Liver (tissue), 9 donors: ENCODE measurements around the gene C6orf163. TPM values are rescaled to one million over a fixed set of nuclear protein-coding genes. Genes with fewer than 3 reads are reported as not detected.

ENCODE experiments used
- DNase-seq: peaks from one replicate; pipeline ENCODE4 v3.0.0-alpha.2; 2017; ENCODE audit warnings: low spot score
- H3K27ac ChIP-seq, 2 donors: one replicate each; pipeline ENCODE4 v1.7.0; 2013; ENCODE audit warnings: inconsistent platforms in 2 of 2, low read length in 2 of 2, control low read depth in 1 of 2, low read depth in 1 of 2, mild to moderate bottlenecking in 1 of 2
- H3K27me3 ChIP-seq, 4 donors: one replicate each; pipeline versions ENCODE4 v1.6.1 to v1.7.0; 2013; ENCODE audit warnings: low read length in 3 of 4, inconsistent platforms in 1 of 4, mild to moderate bottlenecking in 1 of 4, moderate library complexity in 1 of 4; ENCODE audit not compliant: control insufficient read depth in 4 of 4, insufficient read depth in 4 of 4
- H3K36me3 ChIP-seq, 4 donors: one replicate each; pipeline versions ENCODE4 v1.6.1 to v1.7.0; 2013; ENCODE audit warnings: low read length in 3 of 4, mild to moderate bottlenecking in 3 of 4, low read depth in 1 of 4, moderate library complexity in 1 of 4; ENCODE audit not compliant: control insufficient read depth in 4 of 4, insufficient read depth in 3 of 4
- H3K4me1 ChIP-seq, 4 donors: one replicate each; pipeline versions ENCODE4 v1.6.1 to v1.7.0; 2013; ENCODE audit warnings: low read length in 3 of 4, mild to moderate bottlenecking in 3 of 4, moderate library complexity in 1 of 4; ENCODE audit not compliant: control insufficient read depth in 4 of 4, insufficient read depth in 4 of 4
- H3K4me3 ChIP-seq, 3 donors: one replicate each; pipeline versions ENCODE4 v1.6.1 to v1.7.0; 2013; ENCODE audit warnings: low read length in 3 of 3, control low read depth in 1 of 3, low read depth in 1 of 3, mild to moderate bottlenecking in 1 of 3
- H3K9ac ChIP-seq, 2 donors: one replicate each; pipeline ENCODE4 v1.7.0; 2013; ENCODE audit warnings: low read length in 2 of 2, mild to moderate bottlenecking in 2 of 2, moderate library complexity in 2 of 2, control low read depth in 1 of 2, low read depth in 1 of 2
- H3K9me3 ChIP-seq, 4 donors: one replicate each; pipeline versions ENCODE4 v1.6.1 to v1.7.0; 2013; ENCODE audit warnings: low read length in 3 of 4; ENCODE audit not compliant: control insufficient read depth in 4 of 4
- CTCF ChIP-seq: fragments of 150-350 bp; IDR thresholded peaks from 2 replicates; pipeline ENCODE4 v1.5.1; 2017; ENCODE audit warnings: improper control_type of control experiment, low read depth, low read length; ENCODE audit not compliant: missing input control
- EGR1 ChIP-seq, 2 donors: IDR thresholded peaks; 2 replicates each; pipeline ENCODE4 v1.6.1; 2016 to 2018; ENCODE audit warnings: antibody characterized with exemption in 2 of 2, low read depth in 2 of 2
- FOXA1 ChIP-seq: IDR thresholded peaks from 2 replicates; pipeline ENCODE4 v1.6.1; 2016; ENCODE audit warnings: antibody characterized with exemption
- FOXA2 ChIP-seq: IDR thresholded peaks from 2 replicates; pipeline ENCODE4 v1.6.1; 2016; ENCODE audit warnings: antibody characterized with exemption
- GABPA ChIP-seq, 2 donors: IDR thresholded peaks in 1 of 2; conservative IDR thresholded peaks in 1 of 2; 2 replicates each; pipeline ENCODE4 v1.6.1; 2016; ENCODE audit warnings: antibody characterized with exemption in 2 of 2, mild to moderate bottlenecking in 1 of 2, moderate library complexity in 1 of 2
- HNF4A ChIP-seq, 2 donors: conservative IDR thresholded peaks; 2 replicates each; pipeline ENCODE4 v1.6.1; 2016; ENCODE audit warnings: antibody characterized with exemption in 2 of 2, mild to moderate bottlenecking in 2 of 2
- HNF4G ChIP-seq: IDR thresholded peaks from 2 replicates; pipeline ENCODE4 v1.6.1; 2016; ENCODE audit warnings: antibody characterized with exemption
- JUND ChIP-seq, 2 donors: IDR thresholded peaks; 2 replicates each; pipeline ENCODE4 v1.6.1; 2016; ENCODE audit warnings: antibody characterized with exemption in 2 of 2
- NR2F2 ChIP-seq: IDR thresholded peaks from 2 replicates; pipeline ENCODE4 v1.6.1; 2016; ENCODE audit warnings: antibody characterized with exemption
- RAD21 ChIP-seq, 2 donors: IDR thresholded peaks; 2 replicates each; pipeline ENCODE4 v1.6.1; 2016; ENCODE audit warnings: antibody characterized with exemption in 2 of 2, mild to moderate bottlenecking in 2 of 2
- RXRA ChIP-seq, 2 donors: IDR thresholded peaks; 2 replicates each; pipeline ENCODE4 v1.6.1; 2017 to 2018; ENCODE audit warnings: antibody characterized with exemption in 2 of 2, mild to moderate bottlenecking in 1 of 2
- SP1 ChIP-seq: IDR thresholded peaks from 2 replicates; pipeline ENCODE4 v1.6.1; 2018; ENCODE audit warnings: antibody characterized with exemption, mild to moderate bottlenecking
- TAF1 ChIP-seq: conservative IDR thresholded peaks from 2 replicates; pipeline ENCODE4 v1.6.1; 2016; ENCODE audit warnings: antibody characterized with exemption, mild to moderate bottlenecking
- YY1 ChIP-seq: IDR thresholded peaks from 2 replicates; pipeline ENCODE4 v1.6.1; 2016; ENCODE audit warnings: antibody characterized with exemption, mild to moderate bottlenecking
- WGBS: extraction: QIAGEN DNeasy Blood & Tissue Kit; methylation state at CpG from one replicate; pipeline ENCODE4 v1.1.7; 2013; 5-methylcytosine and 5-hydroxymethylcytosine counted together
- polyA plus RNA-seq, 2 donors: library from polyadenylated mRNA; stranded (reverse) in 1 of 2; unstranded in 1 of 2; fragments of 200-250 nt in 1 of 2; fragments of >200 nt in 1 of 2; fragmentation: Nextera tagmentation in 1 of 2; extraction: Ambion mirVana in 1 of 2; gene quantifications; one replicate each; pipeline versions ENCODE4 v1.2.1 to v1.2.3, GENCODE V29; 2013 to 2015
- total RNA-seq, 2 donors: library from RNA; depleted of rRNA; stranded (reverse); fragments of >200 nt; gene quantifications; one replicate each; pipeline ENCODE4 v1.2.3, GENCODE V29; 2014
- TF ChIP-seq, protein P1 (sequence below): IDR thresholded peaks from 2 replicates; pipeline ENCODE4 v1.6.1; 2016; ENCODE audit warnings: antibody characterized with exemption, mild to moderate bottlenecking
- TF ChIP-seq, protein P2 (sequence below): IDR thresholded peaks from 2 replicates; pipeline ENCODE4 v1.6.1; 2016; ENCODE audit warnings: antibody characterized with exemption
- TF ChIP-seq, protein P3 (sequence below): IDR thresholded peaks from 2 replicates; pipeline ENCODE4 v1.6.1; 2016; ENCODE audit warnings: antibody characterized with exemption
- TF ChIP-seq, protein P4 (sequence below): IDR thresholded peaks from 2 replicates; pipeline ENCODE4 v1.6.1; 2016; ENCODE audit warnings: antibody characterized with exemption
- donor health status: healthy.
- donor health status: healthy.
- donor health status: healthy.
- donor health status: healthy.
- donor health status: healthy.

The C6orf163 gene
- total and polyA plus RNA-seq, 4 donors: 0.09 to 3.0 (median 0.67) TPM

GRCh38 chr6:87330961-87331360, 13.7 kb upstream of the C6orf163 start:
- Histone ChIP-seq H3K27me3 (no peaks in the 10 kb centered on the region), H3K27ac (no peak overlapping the region), H3K9ac (no peak overlapping the region), H3K4me3 (no peak overlapping the region), H3K4me1 (no peaks in the 10 kb centered on the region), H3K9me3 (no peaks in the 10 kb centered on the region), H3K36me3 (no peaks in the 10 kb centered on the region)
- TF ChIP-seq RAD21 (IDR thresholded peaks at IDR 0.05): no peak
- TF ChIP-seq FOXA1: no peak
- TF ChIP-seq HNF4A (conservative IDR thresholded peaks at IDR 0.05): no peak
- TF ChIP-seq, protein P1, sequence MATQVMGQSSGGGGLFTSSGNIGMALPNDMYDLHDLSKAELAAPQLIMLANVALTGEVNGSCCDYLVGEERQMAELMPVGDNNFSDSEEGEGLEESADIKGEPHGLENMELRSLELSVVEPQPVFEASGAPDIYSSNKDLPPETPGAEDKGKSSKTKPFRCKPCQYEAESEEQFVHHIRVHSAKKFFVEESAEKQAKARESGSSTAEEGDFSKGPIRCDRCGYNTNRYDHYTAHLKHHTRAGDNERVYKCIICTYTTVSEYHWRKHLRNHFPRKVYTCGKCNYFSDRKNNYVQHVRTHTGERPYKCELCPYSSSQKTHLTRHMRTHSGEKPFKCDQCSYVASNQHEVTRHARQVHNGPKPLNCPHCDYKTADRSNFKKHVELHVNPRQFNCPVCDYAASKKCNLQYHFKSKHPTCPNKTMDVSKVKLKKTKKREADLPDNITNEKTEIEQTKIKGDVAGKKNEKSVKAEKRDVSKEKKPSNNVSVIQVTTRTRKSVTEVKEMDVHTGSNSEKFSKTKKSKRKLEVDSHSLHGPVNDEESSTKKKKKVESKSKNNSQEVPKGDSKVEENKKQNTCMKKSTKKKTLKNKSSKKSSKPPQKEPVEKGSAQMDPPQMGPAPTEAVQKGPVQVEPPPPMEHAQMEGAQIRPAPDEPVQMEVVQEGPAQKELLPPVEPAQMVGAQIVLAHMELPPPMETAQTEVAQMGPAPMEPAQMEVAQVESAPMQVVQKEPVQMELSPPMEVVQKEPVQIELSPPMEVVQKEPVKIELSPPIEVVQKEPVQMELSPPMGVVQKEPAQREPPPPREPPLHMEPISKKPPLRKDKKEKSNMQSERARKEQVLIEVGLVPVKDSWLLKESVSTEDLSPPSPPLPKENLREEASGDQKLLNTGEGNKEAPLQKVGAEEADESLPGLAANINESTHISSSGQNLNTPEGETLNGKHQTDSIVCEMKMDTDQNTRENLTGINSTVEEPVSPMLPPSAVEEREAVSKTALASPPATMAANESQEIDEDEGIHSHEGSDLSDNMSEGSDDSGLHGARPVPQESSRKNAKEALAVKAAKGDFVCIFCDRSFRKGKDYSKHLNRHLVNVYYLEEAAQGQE: no peak
- no peak for TF ChIP-seq GABPA (IDR thresholded peaks at IDR 0.05 in 1 of 2, conservative IDR thresholded peaks at IDR 0.05 in 1 of 2)
- TF ChIP-seq, protein P2, sequence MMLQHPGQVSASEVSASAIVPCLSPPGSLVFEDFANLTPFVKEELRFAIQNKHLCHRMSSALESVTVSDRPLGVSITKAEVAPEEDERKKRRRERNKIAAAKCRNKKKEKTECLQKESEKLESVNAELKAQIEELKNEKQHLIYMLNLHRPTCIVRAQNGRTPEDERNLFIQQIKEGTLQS: no peak
- TF ChIP-seq, protein P3, sequence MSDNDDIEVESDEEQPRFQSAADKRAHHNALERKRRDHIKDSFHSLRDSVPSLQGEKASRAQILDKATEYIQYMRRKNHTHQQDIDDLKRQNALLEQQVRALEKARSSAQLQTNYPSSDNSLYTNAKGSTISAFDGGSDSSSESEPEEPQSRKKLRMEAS: no peak
- TF ChIP-seq HNF4G: no peak
- no peak for TF ChIP-seq CTCF
- TF ChIP-seq, protein P4, sequence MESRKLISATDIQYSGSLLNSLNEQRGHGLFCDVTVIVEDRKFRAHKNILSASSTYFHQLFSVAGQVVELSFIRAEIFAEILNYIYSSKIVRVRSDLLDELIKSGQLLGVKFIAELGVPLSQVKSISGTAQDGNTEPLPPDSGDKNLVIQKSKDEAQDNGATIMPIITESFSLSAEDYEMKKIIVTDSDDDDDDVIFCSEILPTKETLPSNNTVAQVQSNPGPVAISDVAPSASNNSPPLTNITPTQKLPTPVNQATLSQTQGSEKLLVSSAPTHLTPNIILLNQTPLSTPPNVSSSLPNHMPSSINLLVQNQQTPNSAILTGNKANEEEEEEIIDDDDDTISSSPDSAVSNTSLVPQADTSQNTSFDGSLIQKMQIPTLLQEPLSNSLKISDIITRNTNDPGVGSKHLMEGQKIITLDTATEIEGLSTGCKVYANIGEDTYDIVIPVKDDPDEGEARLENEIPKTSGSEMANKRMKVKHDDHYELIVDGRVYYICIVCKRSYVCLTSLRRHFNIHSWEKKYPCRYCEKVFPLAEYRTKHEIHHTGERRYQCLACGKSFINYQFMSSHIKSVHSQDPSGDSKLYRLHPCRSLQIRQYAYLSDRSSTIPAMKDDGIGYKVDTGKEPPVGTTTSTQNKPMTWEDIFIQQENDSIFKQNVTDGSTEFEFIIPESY: no peak
- no peak for TF ChIP-seq RXRA (IDR thresholded peaks at IDR 0.05)
- TF ChIP-seq SP1: no peak
- no peak for TF ChIP-seq NR2F2
- no peak for TF ChIP-seq YY1
- TF ChIP-seq EGR1 (IDR thresholded peaks at IDR 0.05; ENCODE audit: low read depth in 2 of 2): no peak
- TF ChIP-seq FOXA2: no peak
- TF ChIP-seq TAF1: no peak
- DNase-seq: no peak

DNA sequence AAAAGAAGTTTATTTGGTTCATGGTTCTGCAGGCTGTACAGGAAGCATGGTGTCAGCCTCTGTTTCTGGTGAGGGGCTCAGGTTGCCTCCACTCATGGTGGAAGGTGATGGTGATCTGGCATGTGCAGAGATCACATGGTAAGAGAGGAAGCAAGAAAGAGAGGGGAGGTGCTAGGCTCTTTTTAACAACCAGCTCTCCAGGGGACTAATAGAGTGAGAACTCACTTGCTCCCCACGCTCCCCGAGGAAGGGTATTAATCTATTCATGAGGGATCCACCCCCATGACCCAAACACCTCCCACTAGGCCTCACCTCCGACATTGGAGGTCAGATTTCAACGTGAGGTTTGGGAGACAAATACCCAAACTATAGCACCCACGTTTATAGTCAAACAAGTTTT, 11.6 kb upstream of the C6orf163 start:
- H3K9me3 ChIP-seq: no peaks in the 10 kb centered on the region
- WGBS: 80% methylated on average over 5 of the region's 5 CpGs
- H3K27ac ChIP-seq: no peak overlapping the region
- H3K4me3 ChIP-seq: no peak overlapping the region
- no peaks in the 10 kb centered on the region for H3K27me3 ChIP-seq
- H3K4me1 ChIP-seq: no peaks in the 10 kb centered on the region
- H3K36me3 ChIP-seq: no peaks in the 10 kb centered on the region
- no peak overlapping the region for H3K9ac ChIP-seq
- no peak for DNase-seq
- no peak for TF ChIP-seq YY1
- TF ChIP-seq FOXA1: no peak
- TF ChIP-seq, protein P1: no peak
- no peak for TF ChIP-seq HNF4G
- no peak for TF ChIP-seq HNF4A (conservative IDR thresholded peaks at IDR 0.05)
- TF ChIP-seq GABPA (IDR thresholded peaks at IDR 0.05 in 1 of 2, conservative IDR thresholded peaks at IDR 0.05 in 1 of 2): no peak
- no peak for TF ChIP-seq FOXA2
- TF ChIP-seq, protein P3: no peak
- TF ChIP-seq, protein P4: no peak
- no peak for TF ChIP-seq JUND (IDR thresholded peaks at IDR 0.05)
- TF ChIP-seq RXRA (IDR thresholded peaks at IDR 0.05): no peak
